GM18867 (cell line): ENCODE data around the gene ERN1.

Source experiments
- ATAC-seq: cut with Tn5 transposase; IDR thresholded peaks from one replicate; pipeline ENCODE4 v1.9.1; 2021; ENCODE audit warnings: mild to moderate bottlenecking, moderate library complexity; ENCODE audit not compliant: unreplicated experiment

Gene ERN1

DNA sequence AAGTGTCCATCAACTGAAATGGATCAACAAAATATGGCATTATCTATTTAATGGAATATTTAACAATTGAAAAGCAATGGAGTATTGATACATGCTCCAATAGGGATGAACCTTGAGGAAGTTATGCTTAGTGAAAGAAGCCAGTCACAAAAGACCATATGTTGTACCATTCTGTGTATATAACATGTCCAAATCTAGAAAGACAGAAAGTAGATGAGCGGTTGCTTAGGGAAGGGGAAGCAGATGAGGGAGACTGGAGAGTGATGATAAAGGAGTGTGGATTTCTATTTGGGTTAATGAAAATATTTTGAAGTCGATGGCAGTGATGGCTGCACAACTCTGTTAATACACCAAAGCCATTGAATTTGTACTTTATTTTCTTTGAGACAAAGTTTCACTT is 8.5 kb upstream of the ERN1 start:
- no peak for ATAC-seq

DNA sequence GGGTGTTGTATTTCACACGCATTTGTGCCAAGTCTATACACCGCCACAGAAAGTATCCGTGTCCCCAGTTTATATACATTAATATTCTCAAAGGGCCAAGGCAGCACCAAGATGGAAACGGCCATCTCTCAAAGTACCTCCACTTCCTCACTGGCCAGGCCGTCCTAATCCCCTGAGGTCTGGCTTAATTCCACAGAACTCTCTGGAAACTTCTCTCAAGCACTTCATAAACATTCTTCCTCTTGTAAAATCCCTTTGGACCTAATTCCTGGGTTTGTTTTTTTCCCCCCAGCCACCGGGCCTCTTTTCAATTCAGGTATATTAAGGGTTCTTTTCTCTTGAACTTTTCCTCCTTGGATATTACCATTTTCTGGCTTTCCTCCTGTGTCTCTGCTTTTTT is 5.1 kb upstream of the ERN1 start:
- no peak for ATAC-seq

DNA sequence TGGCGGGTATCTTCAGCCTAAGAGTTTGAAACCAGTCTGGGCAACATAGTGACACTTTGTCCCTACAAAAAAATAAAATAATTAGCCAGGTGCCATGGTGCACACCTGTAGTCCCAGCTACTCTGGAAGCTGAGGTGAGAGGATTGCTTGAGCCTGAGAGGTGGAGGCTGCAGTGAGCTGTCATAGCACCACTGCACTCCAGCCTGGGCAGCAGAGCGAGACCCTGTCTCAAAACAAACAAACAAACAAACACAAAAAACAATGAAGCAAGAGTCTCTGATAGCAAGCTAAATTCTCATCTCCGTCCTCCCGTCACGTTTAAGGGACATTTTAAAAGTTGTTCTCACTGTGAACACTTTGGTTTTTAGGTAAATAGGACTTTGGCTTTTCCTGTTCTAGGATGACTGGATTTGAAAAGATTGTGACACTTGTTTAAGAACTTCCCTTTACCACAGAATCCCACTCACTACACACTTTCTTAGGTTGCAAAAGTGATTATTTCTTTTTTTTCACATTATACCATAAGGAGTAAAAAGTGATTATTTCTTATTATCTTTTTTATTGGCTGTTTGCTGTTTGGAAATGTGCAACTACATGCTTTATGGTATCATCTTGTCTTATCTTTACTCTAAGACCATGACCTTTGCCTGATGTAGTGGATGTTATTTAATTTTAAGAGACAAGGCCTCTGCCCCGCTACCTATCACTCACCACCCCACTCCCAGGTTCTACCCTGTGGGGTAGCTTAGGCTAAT is 4.4 kb upstream of the ERN1 start:
- ATAC-seq: no peak

GRCh38 chr17:64133546-64134215 is 3.7 kb upstream of the ERN1 start:
- no peak for ATAC-seq

- no peak for ATAC-seq
Measured at GRCh38 chr17:64131606-64132270, 1.8 kb upstream of the ERN1 start.

DNA sequence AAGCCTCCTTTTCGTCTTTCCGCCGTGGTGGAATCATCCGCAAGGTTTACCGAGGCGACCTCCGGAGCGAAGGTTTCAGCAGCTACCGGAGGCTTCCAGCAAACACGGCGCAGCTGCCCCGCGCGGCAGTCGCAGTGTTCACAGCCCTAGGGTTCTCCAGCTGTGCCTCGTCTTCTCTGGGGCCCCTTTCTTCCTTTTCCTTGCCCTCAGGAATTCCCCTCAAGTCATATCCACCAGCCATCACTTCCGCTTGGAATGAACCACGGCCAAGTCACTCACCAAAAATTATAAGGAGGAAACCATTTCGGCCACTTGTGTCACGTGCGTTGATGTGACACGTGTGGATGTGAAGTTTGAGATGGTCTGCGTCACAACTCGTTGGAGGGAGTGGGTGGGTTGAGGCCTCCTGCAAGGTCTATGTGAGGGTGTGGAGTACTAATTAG is 636 bp upstream of the ERN1 start:
- ATAC-seq: peak; percentile 16

DNA sequence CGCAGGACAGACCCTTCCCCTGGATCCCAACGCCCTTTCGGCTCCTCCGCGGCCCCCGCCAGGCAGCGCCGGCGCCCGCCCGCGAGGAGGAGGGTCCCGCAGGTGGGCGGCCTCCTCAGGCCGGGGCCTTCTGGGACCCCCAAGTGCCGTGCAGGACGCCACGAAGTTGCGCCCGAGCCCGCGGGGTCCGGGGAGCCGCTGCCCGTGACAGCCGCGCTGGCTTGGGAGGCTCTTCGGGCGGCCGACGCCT is 504 bp downstream of the ERN1 start:
- ATAC-seq: peak; percentile 12

DNA sequence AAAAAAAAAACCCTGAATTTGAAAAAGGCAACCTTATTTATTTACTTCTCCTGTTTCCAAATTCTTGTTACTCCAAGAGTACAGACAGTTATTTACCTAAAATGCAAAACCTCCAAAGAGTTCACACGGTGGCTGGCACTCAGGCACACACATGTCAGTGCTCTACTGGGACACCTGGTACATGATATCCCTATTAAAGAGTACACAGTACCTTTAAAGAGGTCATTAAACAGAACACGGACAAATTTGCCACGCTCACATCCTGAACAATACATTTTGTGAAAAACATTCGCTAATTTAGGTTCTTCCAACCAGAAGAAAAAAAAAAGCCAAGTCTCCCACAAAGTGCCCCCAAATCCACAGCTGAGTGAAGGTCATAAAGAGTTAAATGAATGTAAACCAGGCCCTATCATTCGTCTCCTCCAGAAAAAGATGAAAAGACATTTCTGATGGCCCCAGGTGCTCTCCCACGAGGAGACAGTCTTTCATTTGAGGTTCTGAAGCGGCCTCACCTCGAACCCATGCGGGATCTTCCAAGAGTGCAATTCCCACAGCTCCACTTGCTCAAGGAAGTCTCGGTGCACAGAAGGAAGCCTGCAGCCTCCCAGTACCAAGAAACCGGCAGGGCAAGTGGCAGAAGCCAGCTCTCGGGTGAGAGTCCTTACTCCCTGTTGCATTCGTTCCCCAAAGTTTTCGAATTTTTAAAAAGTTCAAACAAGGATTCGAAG is 993 bp downstream of the ERN1 start:
- ATAC-seq: no peak

GRCh38 chr17:64126918-64127317 is 3.0 kb downstream of the ERN1 start:
- ATAC-seq: no peak

DNA sequence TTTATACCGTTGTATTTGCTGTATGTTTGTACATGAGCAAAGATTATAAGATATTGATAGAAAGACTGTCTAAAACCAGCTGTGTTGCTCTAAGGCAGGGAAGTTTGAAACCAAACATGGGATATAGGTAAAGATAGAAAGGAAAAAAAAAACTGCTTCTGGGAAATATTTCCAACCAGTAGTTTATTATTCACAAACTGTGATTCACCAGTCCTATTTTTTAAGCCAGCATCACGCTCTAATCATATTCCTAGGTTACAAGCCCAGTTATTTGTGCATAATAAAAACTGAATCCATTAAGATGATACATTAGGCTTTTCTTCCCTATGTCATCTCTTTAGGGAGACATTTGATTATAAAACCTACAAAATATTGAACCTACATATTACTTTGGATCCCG is 4.0 kb downstream of the ERN1 start:
- no peak for ATAC-seq

DNA sequence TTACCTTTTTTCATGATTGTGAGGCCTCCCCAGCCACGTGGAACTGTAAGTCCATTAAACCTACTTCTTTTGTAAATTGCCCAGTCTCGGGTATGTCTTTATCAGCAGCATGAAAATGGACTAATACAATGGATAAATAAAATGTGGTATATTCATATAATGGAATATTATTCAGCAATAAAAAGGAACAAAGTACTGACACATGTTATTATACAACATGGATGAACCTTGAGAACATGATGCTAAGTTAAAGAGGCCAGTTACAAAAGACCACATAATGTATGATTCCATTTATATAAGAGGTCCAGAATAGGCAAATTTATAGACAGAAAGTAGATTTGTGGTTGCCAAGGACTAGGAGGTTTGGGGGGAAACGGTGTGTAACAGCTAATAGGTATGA is 5.3 kb downstream of the ERN1 start:
- ATAC-seq: no peak

DNA sequence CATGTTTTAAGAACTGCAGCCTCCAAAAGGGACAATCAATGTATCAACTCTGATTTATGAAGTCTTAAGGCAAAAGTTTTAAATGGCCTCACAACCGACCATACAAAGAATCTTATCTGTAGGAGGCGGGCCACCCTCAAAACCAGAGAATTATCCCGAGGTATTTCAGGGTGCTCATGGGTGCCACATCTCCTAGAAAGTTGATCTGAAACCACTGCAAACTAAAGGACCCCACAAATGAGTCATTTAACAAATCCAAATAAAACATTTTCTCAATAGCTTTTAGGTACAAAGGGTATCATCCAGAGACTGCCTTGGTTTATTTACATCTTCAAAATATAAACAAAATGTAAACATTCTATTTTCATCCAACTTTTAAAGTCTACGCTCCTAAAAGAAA is 6.8 kb downstream of the ERN1 start:
- no peak for ATAC-seq

GRCh38 chr17:64120972-64121786 is 8.8 kb downstream of the ERN1 start:
- ATAC-seq: peak; percentile 89

GRCh38 chr17:64120159-64120810 is 9.7 kb downstream of the ERN1 start:
- no peak for ATAC-seq

- no peak for ATAC-seq
Measured at GRCh38 chr17:64117981-64118979, 11.7 kb downstream of the ERN1 start.

DNA sequence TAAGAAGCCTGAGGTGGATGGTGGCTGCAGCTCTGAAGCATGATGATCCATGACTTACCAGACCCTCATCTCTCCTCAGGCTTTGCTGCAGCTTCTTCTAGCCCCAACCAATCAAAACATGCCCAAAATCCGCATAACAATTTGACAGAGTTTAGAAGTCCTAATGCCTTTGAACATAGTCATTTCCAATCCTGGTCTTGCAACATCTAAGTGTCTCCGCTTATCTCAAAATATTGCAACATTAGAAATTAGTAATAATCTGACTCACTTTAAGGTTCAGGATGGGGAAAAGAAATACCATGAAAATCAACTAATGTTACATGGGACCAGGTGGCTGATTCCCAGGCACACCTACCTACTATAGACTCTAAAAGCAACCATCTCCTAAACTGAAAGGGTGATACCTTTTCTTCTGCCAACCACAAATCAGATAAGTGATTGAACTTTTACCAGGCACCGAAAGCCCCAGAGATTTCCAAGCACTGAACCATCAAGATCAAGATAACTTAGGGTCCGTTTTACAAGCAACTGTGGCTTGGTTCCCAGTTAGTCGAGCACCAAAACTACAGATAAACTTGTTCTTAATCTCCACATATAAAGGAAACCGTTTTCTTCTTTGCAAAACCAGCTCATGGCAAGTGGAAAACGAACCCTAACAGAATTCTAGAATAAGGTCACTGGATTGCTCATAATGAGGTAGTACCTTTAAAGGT is 14.0 kb downstream of the ERN1 start:
- ATAC-seq: no peak

- no peak for ATAC-seq
Measured at GRCh38 chr17:64115043-64115698, 14.8 kb downstream of the ERN1 start.

DNA sequence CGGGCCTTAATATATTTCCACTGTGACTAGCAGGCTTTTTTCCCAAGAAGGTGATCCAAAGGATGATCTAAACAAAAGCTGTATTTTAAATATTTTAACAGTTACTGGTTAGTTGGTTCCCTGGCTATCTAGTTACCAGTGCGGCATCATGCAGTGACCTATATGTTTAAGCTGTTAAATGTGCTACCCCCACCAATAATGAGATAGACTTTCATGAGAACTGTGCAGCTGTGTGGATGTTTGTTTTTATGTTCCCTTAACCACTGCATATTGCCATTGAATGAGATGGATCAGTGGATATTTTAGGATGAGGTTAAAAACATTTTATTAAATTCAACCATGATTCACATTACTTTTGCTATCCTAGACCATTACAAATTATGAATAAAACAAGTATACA is 16.9 kb downstream of the ERN1 start:
- ATAC-seq: no peak
